Pancreas (tissue), 10 donors: Measurements from ENCODE around the gene REP15. TPM values are rescaled to one million over a fixed set of nuclear protein-coding genes. Genes with fewer than 3 reads are reported as not detected.
A peak's percentile ranks its signal among the peaks of the same experiment; 100 is the strongest.

ENCODE experiments used
- ATAC-seq, 4 donors: fragments of 200-7000 bp; cut with Tn5 transposase; one replicate each; pipeline versions ENCODE4 v1.8.0 to v1.9.1; 2020; ENCODE audit warnings: mild to moderate bottlenecking in 4 of 4, moderate library complexity in 4 of 4
- DNase-seq, 6 donors: peaks; one replicate each; pipeline ENCODE4 v3.0.0-alpha.2; 2020
- FAIRE-seq: peaks from 2 replicates; lab custom pipeline; 2012; peaks lifted over from hg19 to GRCh38; lab: Jason Lieb, UNC
- H3K27ac ChIP-seq, 4 donors: fragments of 200-600 bp; sonication (generic); 1 replicate in 3 of 4; 2 replicates in 1 of 4; pipeline versions ENCODE4 v1.5.0 to v1.8.0; 2020
- H3K27me3 ChIP-seq, 4 donors: fragments of 200-600 bp; one replicate each; pipeline ENCODE4 v1.8.0; 2021
- H3K36me3 ChIP-seq, 3 donors: fragments of 200-600 bp; sonication (generic) in 1 of 3; one replicate each; pipeline versions ENCODE4 v1.5.0 to v1.8.0; 2020 to 2021
- H3K4me1 ChIP-seq, 3 donors: fragments of 200-600 bp; one replicate each; pipeline ENCODE4 v1.8.0; 2021
- H3K4me3 ChIP-seq, 4 donors: fragments of 200-600 bp; sonication (generic) in 2 of 4; one replicate each; pipeline versions ENCODE4 v1.5.0 to v1.8.0; 2020 to 2021
- H3K9me3 ChIP-seq, 4 donors: fragments of 200-600 bp; one replicate each; pipeline ENCODE4 v1.8.0; 2021
- WGBS, 2 donors: extraction: QIAGEN DNeasy Blood & Tissue Kit; methylation state at CpG; one replicate each; pipeline ENCODE4 v1.1.7; 2013; 5-methylcytosine and 5-hydroxymethylcytosine counted together
- intact Hi-C, 3 donors: fragments of 100-400 bp; cut with DNase I; formaldehyde crosslinking; loops; one replicate each; pipeline versions ENCODE4 v1.11.1 to v1.14.2; 2022
- polyA plus RNA-seq, 2 donors: library from polyadenylated mRNA; stranded (reverse); fragments of 200-250 nt; gene quantifications; one replicate each; pipeline ENCODE4 v1.2.3, GENCODE V29; 2013
- total RNA-seq, 6 donors: library from RNA; stranded (reverse); fragmentation: NEBNext Ultra II Directional in 4 of 6; extraction: Animal tissue kit (Norgen Biotek cat#: 25700) in 4 of 6; gene quantifications; one replicate each; pipeline versions ENCODE4 v1.2.1 to v1.2.4, GENCODE V29; 2021 to 2023
- TF ChIP-seq, protein P1 (sequence below), 4 donors: fragments of 200-600 bp; sonication (generic) in 3 of 4; IDR thresholded peaks; one replicate each; pipeline versions ENCODE4 v1.5.0 to v1.8.0; 2021; ENCODE audit warnings: antibody characterized with exemption in 4 of 4
- donor health status: healthy with polysubstance abuse.
- donor health status: DM: no; HTN: no; CAD: no; lungs with moderate emphysema.
- donor health status: DM: no; HTN: no; CAD: no.
- donor health status: control.
- donor health status: control.
- donor health status: Bipolar disorder and iron deficiency.
- donor health status: DM: yes; HTN: yes; CAD: no.
- donor health status: DM: no; HTN: no; CAD: no.
- donor health status: DM: no; HTN: no; CAD: no.
- donor health status: DM: yes; HTN: yes; CAD: no.

The REP15 gene
- total and polyA plus RNA-seq, 8 donors: 0.39 to 1.5 (median 0.80) TPM; not detected in 1

DNA sequence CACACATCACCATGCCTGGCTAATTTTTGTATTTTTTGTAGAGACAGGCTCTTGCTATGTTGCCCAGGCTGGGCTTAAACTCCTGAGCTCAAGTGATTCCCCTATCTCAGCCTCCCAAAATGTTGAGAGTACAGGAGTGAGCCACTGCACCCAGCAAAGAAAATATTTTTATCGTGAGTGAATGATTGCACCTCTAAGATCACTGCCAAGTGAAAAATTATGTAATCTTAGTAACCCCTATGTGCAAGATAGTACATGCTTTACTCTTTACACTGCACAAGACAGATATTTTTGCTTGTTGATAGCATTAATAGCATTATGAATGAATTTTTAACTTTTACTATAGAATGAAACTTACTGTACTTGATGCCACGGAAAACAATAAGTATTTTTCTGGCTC is 11.0 kb downstream of the REP15 start:
- Histone ChIP-seq H3K27me3 (no peaks in the 10 kb centered on the region), H3K27ac (no peak overlapping the region), H3K9me3 (no peaks in the 10 kb centered on the region), H3K4me1 (peaks cover 7 to 9% (median 8%) of the 10 kb centered on the region in 3 donors), H3K4me3 (no peak overlapping the region), H3K36me3 (no peaks in the 10 kb centered on the region)
- ATAC-seq (no peak), FAIRE-seq (no peak), DNase-seq (no peak)
- intact Hi-C loops: no loop called here
- TF ChIP-seq, protein P1, sequence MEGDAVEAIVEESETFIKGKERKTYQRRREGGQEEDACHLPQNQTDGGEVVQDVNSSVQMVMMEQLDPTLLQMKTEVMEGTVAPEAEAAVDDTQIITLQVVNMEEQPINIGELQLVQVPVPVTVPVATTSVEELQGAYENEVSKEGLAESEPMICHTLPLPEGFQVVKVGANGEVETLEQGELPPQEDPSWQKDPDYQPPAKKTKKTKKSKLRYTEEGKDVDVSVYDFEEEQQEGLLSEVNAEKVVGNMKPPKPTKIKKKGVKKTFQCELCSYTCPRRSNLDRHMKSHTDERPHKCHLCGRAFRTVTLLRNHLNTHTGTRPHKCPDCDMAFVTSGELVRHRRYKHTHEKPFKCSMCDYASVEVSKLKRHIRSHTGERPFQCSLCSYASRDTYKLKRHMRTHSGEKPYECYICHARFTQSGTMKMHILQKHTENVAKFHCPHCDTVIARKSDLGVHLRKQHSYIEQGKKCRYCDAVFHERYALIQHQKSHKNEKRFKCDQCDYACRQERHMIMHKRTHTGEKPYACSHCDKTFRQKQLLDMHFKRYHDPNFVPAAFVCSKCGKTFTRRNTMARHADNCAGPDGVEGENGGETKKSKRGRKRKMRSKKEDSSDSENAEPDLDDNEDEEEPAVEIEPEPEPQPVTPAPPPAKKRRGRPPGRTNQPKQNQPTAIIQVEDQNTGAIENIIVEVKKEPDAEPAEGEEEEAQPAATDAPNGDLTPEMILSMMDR (IDR thresholded peaks at IDR 0.05): no peak
- 53 to 61% methylated on average over 2 of the region's 2 CpGs for WGBS, 2 donors

DNA sequence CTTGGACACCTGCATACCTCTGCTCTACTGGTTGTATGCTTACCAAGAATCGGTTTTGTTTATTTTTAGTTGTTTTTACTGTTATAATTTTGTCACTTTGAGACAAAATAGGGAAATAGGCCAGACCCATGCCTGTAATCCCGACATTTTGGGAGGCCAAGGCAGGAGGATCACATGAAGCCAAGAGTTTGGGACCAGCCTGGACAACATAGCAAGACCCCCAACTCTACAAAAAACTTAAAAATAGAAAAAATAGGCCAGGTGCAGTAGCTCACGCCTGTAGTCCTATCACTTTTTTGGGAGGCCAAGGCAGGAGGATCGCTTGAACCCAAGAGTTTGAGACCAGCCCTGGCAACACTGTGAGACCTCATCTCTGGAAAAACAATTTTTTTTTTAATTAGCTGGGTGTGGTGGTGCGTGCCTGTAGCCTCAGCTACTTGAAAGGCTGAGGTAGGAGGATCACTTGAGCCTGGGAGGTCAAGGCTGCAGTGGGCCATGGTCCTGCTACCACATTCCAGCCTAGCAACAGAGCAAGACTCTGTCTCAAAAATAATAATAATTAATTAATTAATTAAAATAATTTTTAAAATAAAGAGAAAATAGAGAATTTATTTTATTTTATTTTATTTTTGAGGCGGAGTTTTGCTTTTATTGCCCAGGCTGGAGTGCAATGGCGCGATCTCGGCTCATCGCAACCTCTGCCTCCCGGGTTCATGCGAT is 13.1 kb downstream of the REP15 start:
- peak overlapping the region; percentile 68 to 99 (median 87) for H3K4me3 ChIP-seq

DNA sequence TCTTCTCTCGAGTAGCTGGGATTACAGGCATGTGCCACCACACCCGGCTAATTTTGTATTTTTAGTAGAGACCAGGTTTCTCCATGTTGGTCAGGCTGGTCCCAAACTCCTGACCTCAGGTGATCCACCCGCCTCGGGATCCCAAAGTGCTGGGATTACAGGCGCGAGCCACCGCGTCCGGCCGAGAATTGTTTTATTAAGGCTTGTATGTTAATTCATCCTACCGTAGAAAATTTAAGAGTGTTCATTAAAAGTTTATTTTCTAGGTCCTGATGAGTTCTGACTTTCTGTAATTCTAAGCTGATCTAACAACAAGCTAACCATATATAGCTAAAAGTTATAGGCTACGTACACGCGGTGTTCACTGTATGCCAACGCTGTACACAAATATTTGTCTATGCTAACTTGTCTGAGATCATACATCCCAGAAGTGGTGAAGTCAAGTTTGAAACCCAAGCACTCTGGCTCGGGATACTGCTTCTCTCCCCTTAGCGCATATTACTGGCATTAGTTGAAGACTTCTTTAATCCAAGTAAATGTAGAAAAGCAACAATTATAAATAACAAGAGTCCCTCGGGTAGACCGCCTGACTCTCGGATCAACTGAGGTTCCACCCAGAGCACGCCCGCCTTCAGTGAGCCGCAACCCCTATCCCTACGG is 13.8 kb downstream of the REP15 start:
- TF ChIP-seq, protein P1 (IDR thresholded peaks at IDR 0.05): no peak
- Histone ChIP-seq H3K9me3 (no peaks in the 10 kb centered on the region), H3K27ac (peak overlapping the region; percentile 80 to 88 (median 82)), H3K27me3 (no peaks in the 10 kb centered on the region), H3K4me3 (peak overlapping the region; percentile 68 to 99 (median 87)), H3K36me3 (no peaks in the 10 kb centered on the region), H3K4me1 (peaks cover 8 to 11% (median 10%) of the 10 kb centered on the region in 3 donors)
- ATAC-seq (peak; percentile 72 to 81 (median 76)), DNase-seq (peak in 3 of 6 donors; percentile 26 to 60 (median 39)), FAIRE-seq (no peak)
- WGBS, 2 donors: 3 to 4% methylated on average over 24 of the region's 24 CpGs
- intact Hi-C loops: no loop called here

More for the DNA sequence above, 13.1 kb downstream of the REP15 start:
- Histone ChIP-seq H3K36me3 (no peaks in the 10 kb centered on the region), H3K27me3 (no peaks in the 10 kb centered on the region), H3K27ac (peak overlapping the region; percentile 80 to 88 (median 82)), H3K4me1 (peaks cover 8 to 11% (median 10%) of the 10 kb centered on the region in 3 donors), H3K9me3 (no peaks in the 10 kb centered on the region)
- TF ChIP-seq, protein P1 (IDR thresholded peaks at IDR 0.05): no peak
- no peak for FAIRE-seq
- no peak for DNase-seq
- intact Hi-C loops: no loop called here
- ATAC-seq: no peak
- WGBS, 2 donors: 53 to 59% methylated on average over 12 of the region's 12 CpGs

DNA sequence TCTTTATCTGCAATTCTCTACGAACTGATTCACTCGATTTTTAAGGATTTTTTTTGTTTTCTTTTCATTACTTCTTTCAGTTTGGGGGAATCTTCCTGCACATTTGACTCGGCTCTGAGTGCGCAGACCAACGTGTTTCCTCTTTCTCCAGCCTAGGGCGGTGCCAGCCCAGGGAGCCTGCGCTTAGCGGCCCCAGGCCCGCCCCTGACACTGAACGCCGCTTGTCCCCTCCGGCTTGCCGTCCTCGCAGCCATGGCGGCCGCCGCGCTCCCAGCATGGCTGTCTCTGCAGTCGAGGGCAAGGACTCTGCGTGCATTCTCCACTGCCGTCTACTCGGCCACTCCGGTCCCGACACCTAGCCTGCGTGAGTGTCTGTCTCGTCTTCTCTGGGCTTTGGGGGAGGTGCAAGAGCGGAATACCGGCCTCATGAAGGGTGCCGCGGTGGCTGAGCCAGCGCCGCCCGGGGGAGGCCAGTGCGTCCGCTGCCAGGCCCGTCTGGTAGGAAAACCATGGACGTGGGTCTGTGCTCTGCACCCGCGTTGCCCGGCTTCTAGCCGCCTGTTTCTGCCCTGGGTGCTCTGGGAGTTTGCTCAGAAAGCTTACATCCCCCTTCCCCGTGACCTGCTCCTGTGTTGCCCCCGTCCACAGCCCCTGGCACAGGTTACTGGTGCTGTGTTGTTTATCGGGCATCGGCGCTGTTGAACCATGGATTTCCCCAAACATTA is 14.5 kb downstream of the REP15 start, which contains the start of gene MRPS35:
Gene MRPS35 (plus strand): TSS at position 241 of the 725 bp plus-strand sequence. CDS start 12 bp downstream, at position 253.
- intact Hi-C loops: no loop called here
- Histone ChIP-seq H3K27ac (peak within 1 kb of the TSS; percentile 80 to 88 (median 82)), H3K9me3 (no peaks in the 10 kb centered on the region), H3K4me1 (peaks cover 8 to 11% (median 10%) of the 10 kb centered on the region in 3 donors), H3K36me3 (no peaks in the 10 kb centered on the region), H3K27me3 (no peaks in the 10 kb centered on the region), H3K4me3 (peak within 1 kb of the TSS; percentile 68 to 99 (median 87))
- TF ChIP-seq, protein P1 (IDR thresholded peaks at IDR 0.05): no peak
- peak; percentile 88 to 96 (median 92) for DNase-seq
- ATAC-seq: peak; percentile 97 to 99 (median 98)
- 0 to 1% methylated on average over 42 to 46 of the region's 46 CpGs for WGBS, 2 donors
- no peak for FAIRE-seq
